ENCODE data around the gene CTAG1A.

The CTAG1A gene

GRCh38 chrX:154597221-154597620 lies 12.3 kb downstream of the CTAG1A start:
- no peaks in the 10 kb centered on the region for H3K36me3 ChIP-seq (ENCODE audit: control insufficient read depth in 5 of 5, insufficient read depth in 5 of 5, low read length in 5 of 5)
- no peaks in the 10 kb centered on the region for H3K9me3 ChIP-seq (ENCODE audit: control insufficient read depth in 5 of 5, low read length in 5 of 5)
- no peak overlapping the region for H3K4me3 ChIP-seq (ENCODE audit: low read depth in 1 of 5, low read length in 5 of 5)
- H3K9ac ChIP-seq (ENCODE audit: low read length in 5 of 5), result no peak overlapping the region
- no peaks in the 10 kb centered on the region for H3K4me1 ChIP-seq (ENCODE audit: control insufficient read depth in 5 of 5, insufficient read depth in 5 of 5, low read length in 5 of 5)
- peaks cover 8 to 40% (median 24%) of the 10 kb centered on the region in 5 donors for H3K27me3 ChIP-seq (ENCODE audit: control insufficient read depth in 5 of 5, insufficient read depth in 4 of 5, low read length in 5 of 5)
- no peak overlapping the region for H3K27ac ChIP-seq (ENCODE audit: low read depth, low read length)

- Histone ChIP-seq H3K9me3 (ENCODE audit: control insufficient read depth in 5 of 5, low read length in 5 of 5) (no peaks in the 10 kb centered on the region), H3K36me3 (ENCODE audit: control insufficient read depth in 5 of 5, insufficient read depth in 5 of 5, low read length in 5 of 5) (no peaks in the 10 kb centered on the region), H3K4me3 (ENCODE audit: low read depth in 1 of 5, low read length in 5 of 5) (no peak overlapping the region), H3K9ac (ENCODE audit: low read length in 5 of 5) (no peak overlapping the region), H3K4me1 (ENCODE audit: control insufficient read depth in 5 of 5, insufficient read depth in 5 of 5, low read length in 5 of 5) (no peaks in the 10 kb centered on the region), H3K27ac (ENCODE audit: low read depth, low read length) (no peak overlapping the region), H3K27me3 (ENCODE audit: control insufficient read depth in 5 of 5, insufficient read depth in 4 of 5, low read length in 5 of 5) (peaks cover 5 to 32% (median 25%) of the 10 kb centered on the region in 5 donors)
These were observed 13.7 kb downstream of the CTAG1A start for GRCh38 chrX:154598656-154599055.

GRCh38 chrX:154599531-154599930 lies 14.6 kb downstream of the CTAG1A start:
- Histone ChIP-seq H3K9ac (ENCODE audit: low read length in 5 of 5) (no peak overlapping the region), H3K36me3 (ENCODE audit: control insufficient read depth in 5 of 5, insufficient read depth in 5 of 5, low read length in 5 of 5) (no peaks in the 10 kb centered on the region), H3K27me3 (ENCODE audit: control insufficient read depth in 5 of 5, insufficient read depth in 4 of 5, low read length in 5 of 5) (peaks cover 7 to 24% (median 20%) of the 10 kb centered on the region in 5 donors), H3K27ac (ENCODE audit: low read depth, low read length) (no peak overlapping the region), H3K4me1 (ENCODE audit: control insufficient read depth in 5 of 5, insufficient read depth in 5 of 5, low read length in 5 of 5) (no peaks in the 10 kb centered on the region), H3K9me3 (ENCODE audit: control insufficient read depth in 5 of 5, low read length in 5 of 5) (no peaks in the 10 kb centered on the region), H3K4me3 (ENCODE audit: low read depth in 1 of 5, low read length in 5 of 5) (no peak overlapping the region)

- no peak overlapping the region for H3K4me3 ChIP-seq (ENCODE audit: low read depth in 1 of 5, low read length in 5 of 5)
- no peak overlapping the region for H3K27ac ChIP-seq (ENCODE audit: low read depth, low read length)
- no peaks in the 10 kb centered on the region for H3K4me1 ChIP-seq (ENCODE audit: control insufficient read depth in 5 of 5, insufficient read depth in 5 of 5, low read length in 5 of 5)
- no peaks in the 10 kb centered on the region for H3K36me3 ChIP-seq (ENCODE audit: control insufficient read depth in 5 of 5, insufficient read depth in 5 of 5, low read length in 5 of 5)
- peaks cover 7 to 21% (median 15%) of the 10 kb centered on the region in 5 donors for H3K27me3 ChIP-seq (ENCODE audit: control insufficient read depth in 5 of 5, insufficient read depth in 4 of 5, low read length in 5 of 5)
- H3K9ac ChIP-seq (ENCODE audit: low read length in 5 of 5), result no peak overlapping the region
- H3K9me3 ChIP-seq (ENCODE audit: control insufficient read depth in 5 of 5, low read length in 5 of 5), result no peaks in the 10 kb centered on the region
These were observed 15.9 kb downstream of the CTAG1A start for GRCh38 chrX:154600759-154601374.

- H3K4me1 ChIP-seq (ENCODE audit: control insufficient read depth in 5 of 5, insufficient read depth in 5 of 5, low read length in 5 of 5), result no peaks in the 10 kb centered on the region
- H3K4me3 ChIP-seq (ENCODE audit: low read depth in 1 of 5, low read length in 5 of 5), result no peak overlapping the region
- no peak overlapping the region for H3K9ac ChIP-seq (ENCODE audit: low read length in 5 of 5)
- peaks cover 0 to 3% (median 0%) of the 10 kb centered on the region in 5 donors for H3K9me3 ChIP-seq (ENCODE audit: control insufficient read depth in 5 of 5, low read length in 5 of 5)
- H3K27me3 ChIP-seq (ENCODE audit: control insufficient read depth in 5 of 5, insufficient read depth in 4 of 5, low read length in 5 of 5), result peaks cover 7 to 16% (median 15%) of the 10 kb centered on the region in 5 donors
- H3K36me3 ChIP-seq (ENCODE audit: control insufficient read depth in 5 of 5, insufficient read depth in 5 of 5, low read length in 5 of 5), result no peaks in the 10 kb centered on the region
- no peak overlapping the region for H3K27ac ChIP-seq (ENCODE audit: low read depth, low read length)
These were observed 17.3 kb downstream of the CTAG1A start for GRCh38 chrX:154602226-154602625.

- H3K9me3 ChIP-seq (ENCODE audit: control insufficient read depth in 5 of 5, low read length in 5 of 5), result peaks cover 0 to 4% (median 0%) of the 10 kb centered on the region in 5 donors
- peaks cover 7 to 16% (median 14%) of the 10 kb centered on the region in 5 donors for H3K27me3 ChIP-seq (ENCODE audit: control insufficient read depth in 5 of 5, insufficient read depth in 4 of 5, low read length in 5 of 5)
- no peak overlapping the region for H3K9ac ChIP-seq (ENCODE audit: low read length in 5 of 5)
- H3K36me3 ChIP-seq (ENCODE audit: control insufficient read depth in 5 of 5, insufficient read depth in 5 of 5, low read length in 5 of 5), result no peaks in the 10 kb centered on the region
- H3K4me1 ChIP-seq (ENCODE audit: control insufficient read depth in 5 of 5, insufficient read depth in 5 of 5, low read length in 5 of 5), result no peaks in the 10 kb centered on the region
- no peak overlapping the region for H3K27ac ChIP-seq (ENCODE audit: low read depth, low read length)
- no peak overlapping the region for H3K4me3 ChIP-seq (ENCODE audit: low read depth in 1 of 5, low read length in 5 of 5)
These were observed 18.0 kb downstream of the CTAG1A start for GRCh38 chrX:154602766-154603437.

GRCh38 chrX:154603438-154604430 lies 18.8 kb downstream of the CTAG1A start:
- Histone ChIP-seq H3K4me3 (ENCODE audit: low read depth in 1 of 5, low read length in 5 of 5) (no peak overlapping the region), H3K4me1 (ENCODE audit: control insufficient read depth in 5 of 5, insufficient read depth in 5 of 5, low read length in 5 of 5) (no peaks in the 10 kb centered on the region), H3K9ac (ENCODE audit: low read length in 5 of 5) (no peak overlapping the region), H3K27ac (ENCODE audit: low read depth, low read length) (no peak overlapping the region), H3K27me3 (ENCODE audit: control insufficient read depth in 5 of 5, insufficient read depth in 4 of 5, low read length in 5 of 5) (peaks cover 7 to 16% (median 14%) of the 10 kb centered on the region in 5 donors), H3K36me3 (ENCODE audit: control insufficient read depth in 5 of 5, insufficient read depth in 5 of 5, low read length in 5 of 5) (no peaks in the 10 kb centered on the region), H3K9me3 (ENCODE audit: control insufficient read depth in 5 of 5, low read length in 5 of 5) (peaks cover 0 to 4% (median 0%) of the 10 kb centered on the region in 5 donors)

- no peaks in the 10 kb centered on the region for H3K4me1 ChIP-seq (ENCODE audit: control insufficient read depth in 5 of 5, insufficient read depth in 5 of 5, low read length in 5 of 5)
- peaks cover 7 to 16% (median 7%) of the 10 kb centered on the region in 5 donors for H3K27me3 ChIP-seq (ENCODE audit: control insufficient read depth in 5 of 5, insufficient read depth in 4 of 5, low read length in 5 of 5)
- no peak overlapping the region for H3K9ac ChIP-seq (ENCODE audit: low read length in 5 of 5)
- peaks cover 0 to 4% (median 0%) of the 10 kb centered on the region in 5 donors for H3K9me3 ChIP-seq (ENCODE audit: control insufficient read depth in 5 of 5, low read length in 5 of 5)
- no peak overlapping the region for H3K4me3 ChIP-seq (ENCODE audit: low read depth in 1 of 5, low read length in 5 of 5)
- no peak overlapping the region for H3K27ac ChIP-seq (ENCODE audit: low read depth, low read length)
- no peaks in the 10 kb centered on the region for H3K36me3 ChIP-seq (ENCODE audit: control insufficient read depth in 5 of 5, insufficient read depth in 5 of 5, low read length in 5 of 5)
These were observed 20.6 kb downstream of the CTAG1A start for GRCh38 chrX:154605566-154605965.

GRCh38 chrX:154607370-154607769 lies 22.4 kb downstream of the CTAG1A start:
- no peak overlapping the region for H3K4me3 ChIP-seq (ENCODE audit: low read depth in 1 of 5, low read length in 5 of 5)
- no peaks in the 10 kb centered on the region for H3K4me1 ChIP-seq (ENCODE audit: control insufficient read depth in 5 of 5, insufficient read depth in 5 of 5, low read length in 5 of 5)
- peaks cover 3 to 9% (median 5%) of the 10 kb centered on the region in 5 donors for H3K27me3 ChIP-seq (ENCODE audit: control insufficient read depth in 5 of 5, insufficient read depth in 4 of 5, low read length in 5 of 5)
- H3K9ac ChIP-seq (ENCODE audit: low read length in 5 of 5), result no peak overlapping the region
- H3K9me3 ChIP-seq (ENCODE audit: control insufficient read depth in 5 of 5, low read length in 5 of 5), result peaks cover 0 to 4% (median 0%) of the 10 kb centered on the region in 5 donors
- H3K27ac ChIP-seq (ENCODE audit: low read depth, low read length), result no peak overlapping the region
- H3K36me3 ChIP-seq (ENCODE audit: control insufficient read depth in 5 of 5, insufficient read depth in 5 of 5, low read length in 5 of 5), result no peaks in the 10 kb centered on the region

All from subcutaneous abdominal adipose tissue (tissue), 5 donors.